Measurements from ENCODE around the gene CYP1A2. TPM values are rescaled to one million over a fixed set of nuclear protein-coding genes. Genes with fewer than 3 reads are reported as not detected.

CYP1A2 gene
- total RNA-seq, 1 experiment from 2014 or later = not detected

DNA sequence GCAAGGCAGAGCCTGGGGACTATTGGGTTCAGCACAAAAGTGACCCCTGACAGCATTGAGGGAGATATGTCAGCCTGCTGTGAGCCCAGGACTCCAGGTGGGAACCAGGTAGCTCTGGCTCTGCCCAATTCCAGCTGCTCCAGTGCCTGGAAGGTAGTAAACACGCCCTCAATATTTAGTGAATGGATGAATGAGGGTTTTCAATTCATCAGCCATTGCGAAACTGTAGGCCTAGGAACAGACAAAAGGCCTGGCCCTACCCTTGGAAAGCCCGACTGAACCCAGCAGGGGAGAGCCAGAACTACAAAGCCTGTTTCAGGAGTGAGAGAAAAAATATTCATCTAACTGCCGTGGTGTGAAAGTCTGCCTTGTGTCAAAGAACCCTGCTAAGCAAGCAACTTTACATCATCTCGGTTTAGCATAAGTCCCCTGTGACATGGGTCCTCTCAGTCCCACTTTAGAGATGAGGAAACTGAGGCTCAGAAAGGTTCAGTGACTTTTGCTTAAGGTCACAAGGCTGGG, 25.1 kb downstream of the CYP1A2 start:
- Mint-ChIP-seq H3K4me1 (peaks cover 40 to 53% of the 10 kb centered on the region in 2 experiments), H3K27me3 (ENCODE audit: low read depth) (peaks cover 55% of the 10 kb centered on the region), H3K36me3 (ENCODE audit: insufficient read depth in 1 of 3, low read depth in 3 of 3) (no peaks in the 10 kb centered on the region), H3K9me3 (no peaks in the 10 kb centered on the region), H3K27ac (peak overlapping the region in 1 of 3 experiments; percentile 40; a peak in 1 of 7 replicates), H3K4me3 (no peak overlapping the region)
- H2AFZ ChIP-seq (ENCODE audit: low read length) = no peak overlapping the region
- no CpG with 5 or more reads among the region's 5 CpGs for WGBS (ENCODE audit: extremely low coverage, insufficient read length, low lambda C conversion rate)
- H3K4me1 ChIP-seq (ENCODE audit: insufficient read depth, low read length) = no peaks in the 10 kb centered on the region
- H3K79me2 ChIP-seq (ENCODE audit: insufficient read depth, low read length) = no peaks in the 10 kb centered on the region
- H4K8ac ChIP-seq (replicated peaks; ENCODE audit: insufficient read length, low read depth, low read length) = no peak overlapping the region
- no peaks in the 10 kb centered on the region for H4K20me1 ChIP-seq (ENCODE audit: control insufficient read depth, insufficient read depth, insufficient read length)
- no peaks in the 10 kb centered on the region for H3K79me1 ChIP-seq (ENCODE audit: insufficient read depth, low read depth, low read length, poor library complexity, severe bottlenecking)
- H3K18ac ChIP-seq (ENCODE audit: insufficient read length, low read depth, low read length) = no peak overlapping the region
- no peak overlapping the region for H3K27ac ChIP-seq (ENCODE audit: insufficient read length, low read depth, low read length)
- H3K23ac ChIP-seq (ENCODE audit: insufficient read length, low read depth, low read length) = no peak overlapping the region
- no peaks in the 10 kb centered on the region for H3K9me3 ChIP-seq (ENCODE audit: control insufficient read depth, low read depth, low read length)
- H3K27me3 ChIP-seq (ENCODE audit: insufficient read depth, low read length) = no peaks in the 10 kb centered on the region; the same call in 1 of the 2 replicates
- H4K5ac ChIP-seq (ENCODE audit: insufficient read length, low read depth, low read length) = no peak overlapping the region
- TF ChIP-seq, protein P1, sequence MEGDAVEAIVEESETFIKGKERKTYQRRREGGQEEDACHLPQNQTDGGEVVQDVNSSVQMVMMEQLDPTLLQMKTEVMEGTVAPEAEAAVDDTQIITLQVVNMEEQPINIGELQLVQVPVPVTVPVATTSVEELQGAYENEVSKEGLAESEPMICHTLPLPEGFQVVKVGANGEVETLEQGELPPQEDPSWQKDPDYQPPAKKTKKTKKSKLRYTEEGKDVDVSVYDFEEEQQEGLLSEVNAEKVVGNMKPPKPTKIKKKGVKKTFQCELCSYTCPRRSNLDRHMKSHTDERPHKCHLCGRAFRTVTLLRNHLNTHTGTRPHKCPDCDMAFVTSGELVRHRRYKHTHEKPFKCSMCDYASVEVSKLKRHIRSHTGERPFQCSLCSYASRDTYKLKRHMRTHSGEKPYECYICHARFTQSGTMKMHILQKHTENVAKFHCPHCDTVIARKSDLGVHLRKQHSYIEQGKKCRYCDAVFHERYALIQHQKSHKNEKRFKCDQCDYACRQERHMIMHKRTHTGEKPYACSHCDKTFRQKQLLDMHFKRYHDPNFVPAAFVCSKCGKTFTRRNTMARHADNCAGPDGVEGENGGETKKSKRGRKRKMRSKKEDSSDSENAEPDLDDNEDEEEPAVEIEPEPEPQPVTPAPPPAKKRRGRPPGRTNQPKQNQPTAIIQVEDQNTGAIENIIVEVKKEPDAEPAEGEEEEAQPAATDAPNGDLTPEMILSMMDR (conservative IDR thresholded peaks at IDR 0.05) = no peak
- H2BK20ac ChIP-seq (ENCODE audit: low read depth, low read length, poor library complexity, severe bottlenecking) = no peak overlapping the region
- H2AK5ac ChIP-seq (ENCODE audit: insufficient read length, low read length) = no peak overlapping the region
- no peak overlapping the region for H2BK5ac ChIP-seq (ENCODE audit: insufficient read length, low read length)
- H3K14ac ChIP-seq (ENCODE audit: insufficient read depth, low read length) = no peak overlapping the region
- H3K9ac ChIP-seq (ENCODE audit: extremely low read depth, insufficient read length, low read length) = no peak overlapping the region
- no peak overlapping the region for H4K91ac ChIP-seq (ENCODE audit: insufficient read length, low read depth, low read length)
- H2BK15ac ChIP-seq (ENCODE audit: low read depth, low read length) = no peak overlapping the region
- H3K56ac ChIP-seq (ENCODE audit: insufficient read length, low read depth, low read length) = no peak overlapping the region
- H3K23me2 ChIP-seq (ENCODE audit: insufficient read length, low read depth, low read length, poor library complexity, severe bottlenecking) = no peaks in the 10 kb centered on the region
- no peak overlapping the region for H2BK12ac ChIP-seq (ENCODE audit: insufficient read length, low read depth, low read length)
- no peak for DNase-seq
- H3K4ac ChIP-seq (ENCODE audit: low read depth, low read length) = no peak overlapping the region
- no peak overlapping the region for H2BK120ac ChIP-seq (ENCODE audit: low read depth, low read length, poor library complexity, severe bottlenecking)
- H3T11ph ChIP-seq (ENCODE audit: low read length) = no peak overlapping the region
- no peak overlapping the region for H3K4me2 ChIP-seq (ENCODE audit: insufficient read depth, insufficient read length, low read length)

All from H9 (cell line).